ENCODE data around the gene NUP50.
A peak's percentile ranks its signal among the peaks of the same experiment; 100 is the strongest.

Gene NUP50

DNA sequence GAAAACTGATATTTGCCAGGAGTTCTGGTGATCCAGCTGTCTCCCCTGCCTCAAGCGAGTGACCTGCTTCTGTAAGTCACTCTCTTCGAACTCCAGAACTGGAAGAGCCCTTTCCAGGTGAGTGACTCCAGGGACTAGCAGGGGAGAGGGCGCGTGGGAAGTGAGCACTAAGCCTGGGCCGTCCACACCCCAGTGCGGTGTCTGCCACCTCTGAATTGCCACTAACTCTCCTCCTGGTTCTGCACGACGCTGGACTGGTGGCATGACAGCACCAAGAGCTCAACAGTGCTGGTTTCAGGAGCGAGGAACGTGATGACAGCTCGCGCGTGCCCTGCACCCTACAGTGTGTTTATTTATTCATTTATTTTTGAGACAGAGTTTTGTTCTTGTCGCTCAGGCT lies 54.1 kb downstream of the NUP50 start:
- Histone ChIP-seq H3K27ac (replicated peaks) (no peak overlapping the region), H3K4me3 (replicated peaks; ENCODE audit: insufficient read depth, low read length) (no peak overlapping the region), H3K27me3 (ENCODE audit: insufficient read depth, poor library complexity, severe bottlenecking) (no peaks in the 10 kb centered on the region)
- TF ChIP-seq, protein P1, sequence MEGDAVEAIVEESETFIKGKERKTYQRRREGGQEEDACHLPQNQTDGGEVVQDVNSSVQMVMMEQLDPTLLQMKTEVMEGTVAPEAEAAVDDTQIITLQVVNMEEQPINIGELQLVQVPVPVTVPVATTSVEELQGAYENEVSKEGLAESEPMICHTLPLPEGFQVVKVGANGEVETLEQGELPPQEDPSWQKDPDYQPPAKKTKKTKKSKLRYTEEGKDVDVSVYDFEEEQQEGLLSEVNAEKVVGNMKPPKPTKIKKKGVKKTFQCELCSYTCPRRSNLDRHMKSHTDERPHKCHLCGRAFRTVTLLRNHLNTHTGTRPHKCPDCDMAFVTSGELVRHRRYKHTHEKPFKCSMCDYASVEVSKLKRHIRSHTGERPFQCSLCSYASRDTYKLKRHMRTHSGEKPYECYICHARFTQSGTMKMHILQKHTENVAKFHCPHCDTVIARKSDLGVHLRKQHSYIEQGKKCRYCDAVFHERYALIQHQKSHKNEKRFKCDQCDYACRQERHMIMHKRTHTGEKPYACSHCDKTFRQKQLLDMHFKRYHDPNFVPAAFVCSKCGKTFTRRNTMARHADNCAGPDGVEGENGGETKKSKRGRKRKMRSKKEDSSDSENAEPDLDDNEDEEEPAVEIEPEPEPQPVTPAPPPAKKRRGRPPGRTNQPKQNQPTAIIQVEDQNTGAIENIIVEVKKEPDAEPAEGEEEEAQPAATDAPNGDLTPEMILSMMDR (IDR thresholded peaks at IDR 0.05; ENCODE audit: insufficient read depth, low read length), result no peak
- TF ChIP-seq POLR2AphosphoS5 (IDR thresholded peaks at IDR 0.05; ENCODE audit: low read depth) (no peak), GABPA (IDR thresholded peaks at IDR 0.05; ENCODE audit: low read depth) (no peak), SPI1 (IDR thresholded peaks at IDR 0.05; ENCODE audit: borderline replicate concordance, low read depth) (no peak), REST (IDR thresholded peaks at IDR 0.05; ENCODE audit: insufficient replicate concordance, low read depth) (no peak)
- DNase-seq (ENCODE audit: low read depth in 1 of 2, low spot score in 1 of 2), result no peak

- peak in 1 of 2 experiments; percentile 25 for DNase-seq (ENCODE audit: low read depth in 1 of 2, low spot score in 1 of 2)
- TF ChIP-seq, protein P1 (IDR thresholded peaks at IDR 0.05; ENCODE audit: insufficient read depth, low read length), result no peak
- H3K27me3 ChIP-seq (ENCODE audit: insufficient read depth, poor library complexity, severe bottlenecking), result no peaks in the 10 kb centered on the region
Measured at GRCh38 chr22:45218976-45219375, 55.3 kb downstream of the NUP50 start.

DNA sequence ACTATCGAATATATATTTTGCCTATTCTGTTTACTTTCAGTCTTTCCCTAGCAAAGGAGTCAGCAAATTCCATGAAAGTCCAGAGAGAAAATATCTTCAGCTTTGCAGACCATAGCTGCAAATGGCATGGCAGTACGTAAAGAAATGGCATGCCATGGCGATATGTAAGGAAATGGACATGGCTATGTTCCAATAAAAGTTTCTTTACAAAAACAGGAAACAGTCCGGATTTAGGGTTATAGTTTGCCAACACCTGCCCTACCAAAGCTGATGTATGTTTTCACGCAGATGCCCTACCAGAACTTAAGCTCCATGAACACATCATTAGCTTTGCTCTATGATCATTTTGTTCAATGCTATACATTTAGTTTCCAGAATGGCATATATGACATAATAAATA lies 57.5 kb downstream of the NUP50 start:
- H3K27ac ChIP-seq (replicated peaks), result peak overlapping the region; percentile 34
- TF ChIP-seq REST (IDR thresholded peaks at IDR 0.05; ENCODE audit: insufficient replicate concordance, low read depth) (no peak), SPI1 (IDR thresholded peaks at IDR 0.05; ENCODE audit: borderline replicate concordance, low read depth) (no peak), GABPA (IDR thresholded peaks at IDR 0.05; ENCODE audit: low read depth) (no peak), POLR2AphosphoS5 (IDR thresholded peaks at IDR 0.05; ENCODE audit: low read depth) (no peak)
- TF ChIP-seq, protein P1 (IDR thresholded peaks at IDR 0.05; ENCODE audit: insufficient read depth, low read length), result no peak

More at GRCh38 chr22:45218976-45219375, 55.3 kb downstream of the NUP50 start:
- no peak overlapping the region for H3K4me3 ChIP-seq (replicated peaks; ENCODE audit: insufficient read depth, low read length)
- H3K27ac ChIP-seq (replicated peaks), result no peak overlapping the region

More for the DNA sequence above, 57.5 kb downstream of the NUP50 start:
- no peak for DNase-seq (ENCODE audit: low read depth in 1 of 2, low spot score in 1 of 2)
- no peak overlapping the region for H3K4me3 ChIP-seq (replicated peaks; ENCODE audit: insufficient read depth, low read length)
- no peaks in the 10 kb centered on the region for H3K27me3 ChIP-seq (ENCODE audit: insufficient read depth, poor library complexity, severe bottlenecking)

Measured in HL-60 (cell line).